ENCODE measurements around the gene WRNIP1.

Gene WRNIP1

GRCh38 chr6:2765166-2765895 lies at the start of gene WRNIP1:
Gene WRNIP1 (plus strand): TSS chr6:2765393. CDS start chr6:2765623, 230 bp downstream.
- DNase-seq = peak; percentile 93 to 95

- no peak for DNase-seq
Observed at GRCh38 chr6:2715737-2716136, 49.5 kb upstream of the WRNIP1 start.

- no peak for DNase-seq
Observed at GRCh38 chr6:2716936-2717700, 48.1 kb upstream of the WRNIP1 start.

- peak in 1 of 2 donors; percentile 82 for DNase-seq
Observed at GRCh38 chr6:2718334-2719092, 46.7 kb upstream of the WRNIP1 start.

GRCh38 chr6:2719093-2719455 lies 46.1 kb upstream of the WRNIP1 start:
- peak in 1 of 2 donors; percentile 71 for DNase-seq

GRCh38 chr6:2721219-2721618 lies 44.0 kb upstream of the WRNIP1 start:
- no peak for DNase-seq

GRCh38 chr6:2725364-2725988 lies 39.7 kb upstream of the WRNIP1 start:
- no peak for DNase-seq

- peak in 1 of 2 donors; percentile 94 for DNase-seq
Observed at GRCh38 chr6:2725999-2726567, 39.1 kb upstream of the WRNIP1 start.

- DNase-seq = no peak
Observed at GRCh38 chr6:2729921-2730320, 35.3 kb upstream of the WRNIP1 start.

GRCh38 chr6:2730353-2731107 lies 34.7 kb upstream of the WRNIP1 start:
- no peak for DNase-seq

GRCh38 chr6:2731281-2731909 lies 33.8 kb upstream of the WRNIP1 start:
- DNase-seq = no peak

GRCh38 chr6:2732503-2733089 lies 32.6 kb upstream of the WRNIP1 start:
- no peak for DNase-seq

GRCh38 chr6:2733324-2733723 lies 31.9 kb upstream of the WRNIP1 start:
- peak; percentile 30 to 95 for DNase-seq

- no peak for DNase-seq
Observed at GRCh38 chr6:2733736-2734480, 31.3 kb upstream of the WRNIP1 start.

- DNase-seq = no peak
Observed at GRCh38 chr6:2734488-2735166, 30.6 kb upstream of the WRNIP1 start.

- no peak for DNase-seq
Observed at GRCh38 chr6:2737885-2738284, 27.3 kb upstream of the WRNIP1 start.

GRCh38 chr6:2738373-2738979 lies 26.7 kb upstream of the WRNIP1 start:
- peak in 1 of 2 donors; percentile 71 for DNase-seq

- no peak for DNase-seq
Observed at GRCh38 chr6:2739335-2739734, 25.9 kb upstream of the WRNIP1 start.

GRCh38 chr6:2740581-2740980 lies 24.6 kb upstream of the WRNIP1 start:
- DNase-seq = no peak

Data from bone marrow (tissue), 2 donors.